GM18511 (cell line): ENCODE measurements around the gene UPF1.

Experiments used
- ATAC-seq: cut with Tn5 transposase; IDR thresholded peaks from one replicate; pipeline ENCODE4 v1.9.1; 2021; ENCODE audit warnings: mild to moderate bottlenecking, moderate library complexity; ENCODE audit not compliant: unreplicated experiment

Gene UPF1

GRCh38 chr19:18855647-18856384 lies 24.1 kb downstream of the UPF1 start:
- ATAC-seq = no peak

- ATAC-seq = no peak
These were observed 24.8 kb downstream of the UPF1 start for GRCh38 chr19:18856385-18857126.

- no peak for ATAC-seq
These were observed 25.5 kb downstream of the UPF1 start for GRCh38 chr19:18857223-18857622.

- no peak for ATAC-seq
These were observed 27.3 kb downstream of the UPF1 start for GRCh38 chr19:18858906-18859646.

GRCh38 chr19:18859676-18860301 lies 28.0 kb downstream of the UPF1 start:
- ATAC-seq = no peak

GRCh38 chr19:18860302-18860700 lies 28.5 kb downstream of the UPF1 start:
- no peak for ATAC-seq

- no peak for ATAC-seq
These were observed 29.0 kb downstream of the UPF1 start for GRCh38 chr19:18860725-18861124.

- no peak for ATAC-seq
These were observed 29.5 kb downstream of the UPF1 start for GRCh38 chr19:18861235-18861634.

GRCh38 chr19:18861917-18862316 lies 30.2 kb downstream of the UPF1 start:
- ATAC-seq = no peak

- ATAC-seq = no peak
These were observed 31.4 kb downstream of the UPF1 start for GRCh38 chr19:18862976-18863842.

GRCh38 chr19:18863843-18864362 lies 32.1 kb downstream of the UPF1 start:
- ATAC-seq = no peak

GRCh38 chr19:18865106-18865972 lies 33.6 kb downstream of the UPF1 start:
- ATAC-seq = no peak

GRCh38 chr19:18865973-18866799 lies 34.4 kb downstream of the UPF1 start:
- ATAC-seq = no peak

GRCh38 chr19:18866800-18867123 lies 35.0 kb downstream of the UPF1 start:
- ATAC-seq = no peak

- no peak for ATAC-seq
These were observed 35.4 kb downstream of the UPF1 start for GRCh38 chr19:18867199-18867598.

GRCh38 chr19:18867751-18868150 lies 36.0 kb downstream of the UPF1 start:
- no peak for ATAC-seq

GRCh38 chr19:18868380-18869022 lies 36.7 kb downstream of the UPF1 start:
- ATAC-seq = no peak
